NCI-H1048 (cell line): Measurements from ENCODE around the gene ALPL.

Experiments used
- DNase-seq: peaks from one replicate; lab custom pipeline; 2025; lab: John Stamatoyannopoulos, UW

The ALPL gene

DNA sequence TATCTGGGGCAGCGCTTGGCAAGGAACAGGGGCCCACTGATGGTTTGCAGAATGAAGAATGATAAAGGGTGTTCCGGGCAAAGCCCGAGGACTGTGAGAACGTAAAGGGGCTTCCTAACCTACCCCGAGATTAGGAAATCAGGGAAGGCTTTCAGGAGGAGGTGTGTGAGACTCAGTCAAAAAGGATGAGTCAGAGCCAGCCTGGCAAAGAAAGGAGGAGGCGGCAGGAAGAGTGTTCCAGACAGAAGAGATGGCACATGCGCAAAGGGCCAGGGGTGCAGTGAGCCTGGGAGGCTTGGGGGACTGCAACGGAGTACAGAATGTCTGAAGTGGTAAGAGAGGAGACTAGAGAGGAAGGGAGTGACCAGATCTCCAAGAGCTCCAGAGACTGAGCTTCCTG, 89.7 kb downstream of the ALPL start:
- DNase-seq = no peak

DNA sequence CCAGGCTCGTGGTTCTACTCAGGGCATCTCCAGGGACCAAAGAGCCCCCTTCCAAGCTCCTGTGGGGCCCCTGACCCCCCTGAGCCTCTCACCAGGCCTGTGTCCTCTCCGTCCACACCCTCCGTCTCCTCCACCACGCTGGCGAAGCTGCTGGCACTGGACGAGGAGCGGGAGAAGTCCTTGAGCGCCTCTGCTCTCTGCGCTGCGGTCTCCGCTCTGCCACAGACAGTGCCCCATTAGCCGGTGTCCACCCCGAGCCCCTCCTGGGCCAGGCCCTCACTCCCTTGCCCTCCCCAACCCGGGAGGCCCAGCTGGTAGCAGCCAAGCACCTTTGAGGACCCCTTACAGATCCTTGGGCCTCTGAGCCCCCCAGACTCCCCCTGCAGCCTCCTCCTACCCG, 90.2 kb downstream of the ALPL start:
- DNase-seq = no peak

DNA sequence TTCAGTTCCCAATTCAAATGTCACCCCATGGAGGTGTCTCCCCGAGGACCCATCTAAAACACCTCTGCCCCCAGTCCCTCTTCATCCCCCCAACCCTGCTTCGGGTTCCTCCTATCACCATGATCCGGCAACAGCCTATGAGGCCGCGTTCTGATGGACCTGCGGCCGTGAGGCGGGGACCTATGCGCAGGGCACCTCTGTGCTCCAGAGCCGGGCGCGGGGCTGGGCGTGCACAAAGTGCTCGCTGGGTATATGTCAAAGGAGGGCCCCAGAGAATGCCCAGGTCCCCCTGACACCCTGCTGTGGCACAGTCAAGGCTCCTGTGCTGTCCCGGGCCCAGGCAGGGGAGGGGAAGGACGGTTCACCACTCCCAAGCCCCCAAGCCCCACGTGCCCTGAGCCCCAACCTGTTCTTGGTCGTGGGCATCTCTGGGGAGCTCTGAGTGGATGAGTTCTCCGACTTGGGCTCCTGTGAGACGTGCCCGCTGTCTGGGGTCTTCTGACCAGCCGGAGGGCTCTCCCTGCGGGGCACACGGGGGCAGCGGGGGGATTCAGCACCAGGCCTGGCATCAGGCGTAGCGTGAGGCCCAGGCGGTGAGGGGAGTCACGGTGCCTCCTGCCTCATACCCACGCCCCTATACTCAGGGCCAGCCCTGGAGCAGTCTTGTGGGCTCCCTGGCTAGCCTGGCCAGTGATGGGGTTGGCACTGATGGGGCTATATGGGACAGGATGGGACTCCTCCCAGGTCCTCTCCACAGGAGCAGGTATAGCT, 92.2 kb downstream of the ALPL start:
- no peak for DNase-seq

DNA sequence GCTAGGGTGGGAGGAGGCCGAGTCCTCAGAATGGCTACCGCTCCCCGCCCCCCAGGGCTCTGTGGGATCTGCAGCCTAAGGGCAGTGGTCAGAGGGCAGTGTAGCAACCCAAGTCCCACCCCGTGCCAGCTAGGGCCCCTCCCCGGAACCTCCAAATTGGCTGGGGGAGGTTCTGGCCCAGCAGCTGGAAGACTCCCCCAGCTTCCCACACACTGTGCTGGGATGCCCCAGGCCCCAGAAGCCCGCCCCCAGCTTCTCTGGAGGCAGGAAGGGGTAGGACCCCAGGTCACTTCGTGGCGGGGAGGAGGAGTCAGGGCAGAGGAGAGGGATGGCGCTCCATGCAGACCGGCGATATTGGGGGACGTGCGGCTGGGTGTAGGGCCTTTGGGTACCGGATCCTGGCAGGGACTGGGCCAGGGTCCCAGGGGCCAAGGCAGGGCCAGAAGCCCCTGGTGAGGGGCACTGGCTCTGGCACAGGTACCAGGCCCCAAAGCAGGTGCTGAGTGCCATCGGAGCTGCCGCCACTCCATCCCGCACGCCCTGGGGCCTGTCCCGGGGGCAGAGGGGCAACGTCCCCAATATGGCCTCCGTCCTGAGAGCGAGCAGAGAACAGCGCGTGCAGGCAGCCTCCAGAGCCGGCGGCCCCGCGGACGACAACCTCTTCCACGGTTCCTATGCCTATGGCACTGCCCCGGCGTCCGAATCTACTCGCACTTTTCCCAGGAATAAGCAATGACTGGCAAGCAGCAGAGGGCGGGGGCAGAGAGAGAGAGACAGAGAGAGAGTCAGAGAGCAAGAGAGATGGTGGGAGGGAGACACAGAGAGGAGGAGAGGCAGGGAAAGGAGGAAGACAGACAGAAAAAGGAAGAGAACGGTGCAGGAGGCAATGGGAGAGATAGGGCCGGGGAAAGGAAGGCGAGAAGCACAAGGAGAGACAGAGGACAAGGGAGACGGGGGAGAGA, 94.2 kb downstream of the ALPL start:
- DNase-seq = no peak

DNA sequence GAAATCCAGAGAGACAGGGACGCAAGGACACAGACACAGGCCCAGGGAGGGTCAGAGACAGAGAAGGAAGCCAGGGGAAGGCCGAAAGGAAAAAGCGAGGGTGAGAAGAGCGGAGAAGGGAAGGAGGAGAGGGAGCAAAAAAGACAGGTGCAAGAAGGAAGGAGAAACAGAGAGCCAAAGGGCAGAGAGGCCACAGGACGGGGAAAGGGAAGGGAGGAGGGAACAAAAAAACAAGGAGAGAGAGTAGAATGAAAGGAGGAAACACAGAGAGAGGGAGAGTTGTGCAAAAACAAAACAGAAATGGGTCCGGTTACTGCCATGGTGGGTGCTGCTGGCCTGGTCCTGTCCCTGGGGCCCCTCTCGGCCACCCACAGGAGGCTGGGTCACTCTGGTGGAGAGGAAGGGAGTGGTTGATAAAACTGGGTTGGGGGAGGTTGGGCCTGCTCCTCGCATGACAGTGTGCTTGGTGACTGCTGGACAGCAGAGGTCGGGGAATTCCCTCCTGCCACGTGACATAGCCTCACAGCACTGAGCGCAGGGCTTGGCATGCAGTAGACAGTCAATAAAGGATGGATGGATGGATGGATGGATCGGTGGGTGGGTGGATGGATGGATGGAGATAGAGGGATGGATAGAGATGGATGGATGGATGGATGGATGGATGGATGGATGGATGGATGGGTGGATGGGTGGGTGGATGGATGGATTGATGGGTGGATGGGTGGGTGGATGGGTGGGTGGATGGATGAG, 95.2 kb downstream of the ALPL start:
- DNase-seq = no peak

DNA sequence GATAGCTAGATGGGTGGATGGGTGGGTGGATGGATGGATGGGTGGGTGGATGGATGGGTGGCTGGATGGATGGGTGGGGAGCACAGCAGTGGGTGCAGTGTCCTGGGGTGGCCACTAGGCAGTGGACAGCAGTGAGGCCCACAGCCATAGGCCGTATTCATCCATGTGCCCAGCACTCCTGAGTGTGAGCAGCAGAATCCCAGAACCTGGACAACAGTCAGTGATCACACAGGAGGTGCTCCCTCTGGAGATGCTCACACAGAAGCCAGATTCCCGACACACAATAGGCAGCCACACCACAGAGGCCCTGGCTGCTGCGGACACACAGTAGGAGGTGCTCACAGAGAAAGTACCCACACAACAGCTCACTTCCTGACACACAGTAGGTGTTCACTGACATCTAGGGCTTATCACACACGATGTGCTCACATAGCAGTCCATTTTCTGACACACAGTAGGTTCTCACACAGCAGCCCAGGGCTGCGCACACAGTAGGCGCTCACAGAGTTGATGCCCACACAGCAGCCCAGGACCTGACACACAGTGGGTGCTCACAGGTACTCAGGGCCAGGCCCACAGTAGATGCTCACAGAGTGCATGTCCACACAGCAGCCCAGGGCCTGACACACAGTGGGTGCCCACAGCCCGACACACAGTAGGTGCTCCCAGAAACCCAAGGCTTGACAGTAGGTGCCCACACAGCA, 95.9 kb downstream of the ALPL start:
- DNase-seq = no peak

DNA sequence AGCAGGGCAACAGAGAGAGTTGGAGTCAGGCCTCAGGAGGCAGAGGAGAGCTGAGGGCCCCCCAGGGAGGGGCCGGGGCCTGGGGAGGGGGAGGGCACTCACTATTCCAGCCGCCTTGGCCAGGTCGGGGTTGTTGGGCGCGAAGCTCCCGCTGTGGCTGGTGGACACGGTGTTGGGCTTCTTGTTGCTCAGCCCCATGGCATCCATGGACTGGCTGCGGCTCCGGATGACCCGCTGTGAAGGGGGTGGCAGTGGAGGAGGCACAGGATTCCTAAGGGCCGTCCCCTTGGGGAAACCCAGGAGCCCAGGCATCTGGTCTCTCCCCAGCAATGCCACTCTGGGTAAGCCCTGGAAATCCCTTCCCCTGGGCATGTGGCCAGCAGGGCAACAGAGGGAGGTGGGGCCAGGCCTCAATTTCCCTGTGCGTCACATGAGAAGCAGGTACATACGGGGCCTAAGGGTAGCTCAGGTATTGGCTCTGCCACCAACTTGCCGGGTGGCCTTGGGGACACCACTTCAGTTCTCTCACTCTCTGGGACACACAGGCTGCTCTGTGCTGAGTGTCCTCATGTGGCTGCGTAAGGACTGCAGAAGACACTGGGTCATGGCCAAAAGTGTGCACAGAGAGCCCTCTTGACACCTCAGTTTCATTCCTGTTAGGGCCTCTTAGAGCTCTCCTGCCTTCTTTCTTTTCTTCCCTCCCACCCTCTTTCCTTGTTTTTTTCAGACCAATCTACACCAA, 96.9 kb downstream of the ALPL start:
- DNase-seq = no peak

DNA sequence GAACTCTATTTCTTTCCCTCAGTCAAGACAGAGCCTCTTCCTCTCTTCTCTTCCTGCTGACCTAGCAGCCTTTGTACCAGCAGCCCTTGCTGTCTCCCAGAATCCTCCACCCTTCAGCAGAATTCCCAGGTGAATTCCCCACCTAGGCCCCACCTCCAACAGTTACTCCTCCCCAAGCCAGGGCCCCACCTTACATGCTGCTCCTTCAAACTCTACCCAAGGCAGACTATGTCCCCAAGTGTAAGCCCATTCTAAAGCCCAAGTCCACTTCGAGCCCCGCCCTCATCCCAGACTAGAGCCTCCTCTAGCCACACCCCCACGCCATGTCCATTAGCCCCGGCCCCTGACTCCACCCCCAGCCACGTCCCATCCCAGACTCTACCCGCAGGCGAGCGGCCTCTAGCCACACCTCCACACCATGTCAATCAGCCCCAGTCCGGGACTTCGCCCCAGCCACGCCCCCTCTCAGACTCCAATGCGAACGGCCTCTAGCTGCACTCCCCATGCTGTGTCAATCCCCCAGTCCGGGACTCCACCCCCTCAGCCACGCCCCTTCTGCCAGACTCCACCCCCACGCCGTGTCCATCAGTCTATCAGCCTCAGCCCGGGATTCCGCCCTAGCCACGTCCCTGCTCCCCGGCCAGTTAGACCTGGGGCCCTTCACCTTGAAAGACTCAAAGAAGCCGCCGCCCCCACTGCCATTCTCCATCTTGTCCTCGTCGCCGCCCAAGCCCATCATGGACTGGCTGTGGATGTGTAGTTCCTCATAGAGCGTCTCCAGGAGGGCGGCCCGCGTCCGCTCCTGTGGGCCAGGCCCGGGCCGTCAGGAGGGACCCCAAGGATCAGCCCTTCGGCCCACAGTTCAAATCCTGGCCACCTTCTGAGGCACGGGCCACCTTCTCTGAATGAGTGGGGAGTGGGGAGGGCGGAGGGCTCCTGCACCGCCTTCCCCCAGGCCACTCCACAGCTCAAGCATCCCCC, 98.6 kb downstream of the ALPL start:
- peak; percentile 89 for DNase-seq

DNA sequence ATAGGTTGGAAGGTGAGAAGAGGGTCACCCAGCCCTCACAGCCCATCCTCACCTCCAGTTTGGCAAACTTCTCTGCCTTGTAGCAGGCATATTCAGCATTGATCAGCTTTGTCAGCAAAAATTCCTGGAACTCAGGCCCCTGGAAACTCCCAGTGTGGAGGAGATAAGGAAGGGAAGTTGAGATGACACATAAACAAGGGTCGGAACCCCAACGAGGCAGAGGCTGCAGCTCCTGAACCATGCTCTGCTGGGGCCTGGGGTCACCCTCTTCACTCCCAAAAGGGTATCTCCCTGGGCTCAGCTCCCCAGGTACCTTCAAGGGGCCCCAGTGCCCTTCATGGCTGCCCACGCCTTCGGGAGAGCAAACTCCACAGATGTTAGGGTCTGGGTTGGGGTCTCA, 99.6 kb downstream of the ALPL start:
- no peak for DNase-seq

DNA sequence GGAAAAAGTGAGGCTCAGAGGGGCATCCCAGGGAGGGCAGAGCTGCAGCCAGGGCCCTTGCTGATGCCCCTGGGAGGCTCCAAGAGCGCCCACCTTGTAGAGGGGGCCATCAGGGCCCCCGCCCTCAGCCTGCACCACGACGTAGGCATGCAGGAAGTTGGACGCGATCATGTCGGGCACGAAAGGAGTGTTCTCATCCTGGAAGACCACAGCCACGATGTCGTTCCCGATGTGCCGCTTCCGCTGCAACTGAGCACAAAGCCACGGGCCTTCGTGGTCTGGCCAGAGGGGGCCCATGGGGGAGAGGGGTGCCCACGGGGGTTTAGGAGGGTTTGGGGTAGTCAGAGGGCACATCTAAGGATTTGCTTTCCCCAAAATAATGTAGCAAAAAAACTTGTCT, 100.8 kb downstream of the ALPL start:
- no peak for DNase-seq

DNA sequence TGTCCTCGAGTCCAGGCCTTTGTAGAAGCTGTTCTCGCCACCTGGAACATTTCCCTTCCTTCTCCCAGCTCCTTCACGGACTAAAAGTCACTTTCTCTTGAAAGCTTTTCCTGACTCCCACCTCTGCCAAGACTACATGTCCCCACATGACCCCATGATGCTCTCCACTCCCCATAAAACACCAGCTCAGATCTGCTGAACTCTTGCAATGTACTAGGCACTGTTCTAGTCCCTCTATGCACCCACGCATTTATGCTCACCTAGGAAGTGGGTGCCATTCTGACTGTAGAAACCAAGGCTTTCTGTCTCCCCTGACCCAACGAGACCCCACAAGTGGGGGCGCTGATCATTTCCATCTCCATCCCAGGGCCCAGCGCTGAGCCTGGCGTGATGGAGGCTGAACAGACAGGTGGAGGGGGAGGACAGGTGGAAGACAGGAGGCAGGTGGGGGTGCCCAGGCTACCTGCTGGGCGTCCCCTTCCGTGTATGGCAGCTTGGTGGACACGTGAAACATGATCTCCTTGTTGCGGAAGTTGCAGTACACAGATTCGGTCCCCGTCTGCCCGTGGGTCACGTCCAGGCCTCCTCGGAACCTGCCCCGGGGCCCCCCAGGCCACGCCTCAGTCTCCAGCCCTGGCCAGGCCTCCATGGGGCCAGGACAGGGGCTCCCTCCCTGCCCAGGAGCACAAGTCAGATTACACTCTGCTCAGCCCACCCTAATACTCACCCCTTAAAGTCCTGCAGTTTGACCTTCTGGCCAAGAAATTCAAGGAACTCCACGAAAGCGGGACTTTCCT, 102.0 kb downstream of the ALPL start:
- DNase-seq = no peak

DNA sequence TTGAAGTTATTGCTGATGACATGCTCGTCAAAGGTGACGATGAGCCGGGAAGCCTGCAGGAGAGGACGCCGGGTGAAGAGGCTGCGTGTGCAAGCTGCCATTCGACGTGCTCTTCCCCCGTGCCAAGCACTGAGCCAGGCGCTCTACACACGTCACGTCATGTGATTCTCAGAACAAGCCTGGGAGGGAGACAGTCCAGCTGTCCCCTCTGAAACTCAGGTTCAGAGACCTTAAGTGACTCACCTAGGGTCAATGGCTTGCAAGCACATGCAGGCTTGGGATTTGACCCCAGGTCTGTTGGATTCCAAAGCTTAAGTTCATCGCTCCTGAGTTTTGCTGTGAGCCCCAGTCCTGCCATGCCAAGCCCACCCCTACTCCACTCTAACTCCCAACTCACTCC, 102.8 kb downstream of the ALPL start:
- no peak for DNase-seq

DNA sequence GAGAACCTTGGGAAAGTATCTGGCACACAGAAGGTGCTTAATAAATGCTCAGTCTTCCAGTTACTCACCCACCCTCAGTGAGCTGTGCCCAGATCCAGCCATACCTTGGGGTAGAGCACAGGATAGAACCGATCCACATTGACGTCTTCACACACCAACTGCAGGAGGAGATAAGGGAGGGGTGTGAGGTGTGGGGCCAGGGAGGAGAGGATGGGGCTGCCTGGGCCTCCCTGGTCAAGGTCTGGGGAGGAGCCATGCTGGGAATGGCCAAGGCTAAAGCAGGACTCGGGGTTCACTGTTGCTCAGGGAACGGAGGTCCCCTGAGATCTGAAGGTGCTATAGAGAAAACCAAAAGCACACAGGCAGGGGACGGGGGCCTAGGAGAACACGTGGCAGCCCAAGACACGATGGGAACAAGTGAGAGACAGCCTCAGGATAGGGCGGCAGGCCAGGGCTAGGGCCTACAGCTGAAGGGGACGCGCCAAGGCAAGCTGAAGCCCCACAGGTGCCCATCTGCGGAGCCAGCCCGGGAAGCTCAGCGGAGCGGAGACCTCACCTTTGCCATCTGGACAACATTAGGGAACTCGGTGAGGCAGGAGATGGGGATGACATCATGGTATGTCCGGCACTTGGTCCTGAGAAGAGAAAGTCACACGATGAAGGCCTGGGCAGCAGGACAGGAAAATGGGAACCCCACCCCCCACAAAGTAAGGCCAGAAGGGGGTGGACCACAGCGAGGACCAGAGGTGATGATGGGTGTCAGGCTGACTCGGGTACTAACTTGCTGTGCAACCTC, 104.0 kb downstream of the ALPL start:
- no peak for DNase-seq

DNA sequence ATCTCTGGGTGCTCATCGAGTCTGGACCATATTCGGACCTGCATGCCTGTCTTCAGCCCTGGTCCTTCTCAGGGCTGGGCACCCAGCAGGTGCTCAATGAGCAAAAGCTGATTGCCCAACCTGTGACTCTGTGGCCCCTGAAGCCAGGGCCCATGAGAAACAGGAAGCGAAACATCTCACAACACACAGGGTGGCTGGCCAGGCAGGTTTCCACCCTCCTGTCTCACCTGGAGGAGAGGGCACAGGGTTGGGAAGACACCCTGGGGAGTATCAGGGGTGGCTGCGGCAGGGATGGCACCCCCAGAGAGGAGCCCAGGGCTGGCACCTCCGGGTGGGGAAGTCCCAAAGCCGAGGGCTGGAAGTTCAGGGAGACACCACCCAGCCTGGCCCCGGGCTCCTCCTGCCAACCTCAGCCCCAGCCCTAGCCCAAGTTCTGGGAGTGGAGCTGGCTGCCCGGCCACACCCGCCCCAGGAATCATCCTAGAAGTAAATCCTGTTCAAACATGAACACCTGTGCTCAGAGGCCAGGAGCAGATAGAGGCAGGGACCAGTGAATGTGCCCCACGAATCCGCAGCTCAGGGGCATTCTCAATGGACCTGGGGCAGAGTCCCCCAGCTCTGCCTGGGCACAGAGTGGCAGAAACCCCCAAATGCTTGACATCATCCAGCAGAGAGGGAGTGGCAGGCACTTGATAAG, 105.3 kb downstream of the ALPL start:
- DNase-seq = no peak

DNA sequence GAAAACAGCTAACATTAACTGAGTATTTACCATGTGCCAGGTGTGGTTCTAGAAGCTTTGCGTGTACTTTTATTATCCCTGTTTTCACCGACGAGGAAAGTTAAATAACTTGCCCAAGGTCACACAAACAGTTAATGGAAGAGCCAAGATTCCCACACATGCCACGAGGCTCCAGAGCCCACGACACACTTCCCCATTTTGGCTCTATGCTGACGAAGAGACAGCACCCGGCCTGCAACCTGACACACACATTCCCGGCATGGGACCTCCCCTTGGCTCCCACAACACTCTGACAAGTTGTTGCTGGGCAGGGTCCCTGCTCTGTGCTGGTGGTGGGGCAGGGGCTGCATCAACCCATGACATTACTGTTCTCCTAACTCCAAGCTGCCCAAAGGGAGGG, 107.1 kb downstream of the ALPL start:
- DNase-seq = no peak

DNA sequence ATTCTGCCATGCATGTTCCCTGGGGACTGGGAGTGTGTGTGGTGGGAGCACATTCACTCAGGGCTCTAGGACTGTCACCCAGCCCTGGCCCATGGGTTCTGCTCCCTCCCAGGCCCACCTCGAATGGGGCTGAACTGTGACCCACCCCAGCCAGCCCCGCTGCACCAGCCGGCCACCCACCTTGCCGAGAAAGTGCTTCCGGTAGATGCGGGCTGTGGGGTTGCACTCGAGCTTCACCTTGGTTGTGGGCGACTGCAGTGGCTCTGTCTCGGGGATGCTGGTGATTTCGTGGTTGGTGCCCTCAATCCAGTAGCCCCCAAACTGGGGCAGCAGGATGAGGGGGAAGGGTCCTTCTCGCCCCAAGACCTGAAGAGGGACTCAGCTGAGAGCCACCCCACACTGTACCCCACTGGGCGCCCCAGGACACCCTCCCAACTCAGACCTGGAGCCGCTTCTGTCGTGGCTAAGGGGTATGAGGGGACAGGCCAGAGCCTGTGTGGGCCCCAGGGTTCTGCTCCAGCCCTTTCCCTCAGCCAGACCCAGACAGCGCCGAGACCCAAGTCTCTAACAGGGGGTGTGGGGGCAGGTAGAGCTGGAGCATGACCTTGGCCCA, 108.0 kb downstream of the ALPL start:
- no peak for DNase-seq

DNA sequence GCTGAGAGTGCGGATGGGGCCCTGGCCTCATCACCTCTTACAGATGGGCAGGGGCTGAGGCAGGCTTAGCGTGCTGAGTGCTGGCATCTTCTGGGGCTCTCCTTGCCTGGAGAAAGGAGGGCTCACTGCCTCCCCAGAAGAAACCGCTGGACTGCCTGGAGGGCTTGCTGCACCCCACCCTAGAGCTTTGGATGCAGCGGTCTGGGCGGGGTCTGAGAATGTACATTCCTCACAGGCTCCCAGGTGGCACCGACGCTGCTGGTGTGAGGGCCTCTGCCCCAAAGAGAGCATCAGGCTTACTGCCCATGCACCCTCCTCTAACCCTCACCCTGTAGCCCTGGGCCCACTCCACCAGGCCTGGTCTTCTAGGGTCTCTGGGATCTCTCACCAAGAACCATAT, 108.8 kb downstream of the ALPL start:
- DNase-seq = no peak
